Activated gamma-delta T cell (primary cell): ENCODE results near the gene ABHD12.

Source experiments
- DNase-seq: peaks from one replicate; lab custom pipeline; 2025; lab: John Stamatoyannopoulos, UW

Gene ABHD12

GRCh38 chr20:25306991-25307903, 83.4 kb downstream of the ABHD12 start:
- no peak for DNase-seq

- DNase-seq = no peak
Observed at GRCh38 chr20:25304025-25304549, 86.5 kb downstream of the ABHD12 start.

GRCh38 chr20:25303292-25304024, 87.2 kb downstream of the ABHD12 start:
- no peak for DNase-seq

DNA sequence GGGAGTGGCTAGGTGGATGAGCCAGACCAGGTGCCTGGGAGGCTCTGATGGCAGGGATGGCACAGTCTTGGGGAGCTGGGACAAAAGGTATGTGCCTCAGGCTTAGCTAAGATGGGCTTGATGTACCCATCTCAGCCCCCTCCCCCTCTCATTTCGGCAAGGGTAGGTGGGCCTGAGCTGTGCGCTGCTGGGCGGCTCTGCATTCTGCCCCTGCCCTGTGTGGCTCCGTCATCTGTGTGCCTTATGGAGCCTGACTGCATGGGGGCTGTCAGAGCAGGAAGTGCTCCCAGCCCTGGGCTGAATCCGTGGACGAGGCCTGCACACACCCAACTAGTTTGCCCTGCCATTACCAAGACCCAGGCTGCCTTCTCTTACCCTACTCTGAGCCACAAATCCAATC, 88.0 kb downstream of the ABHD12 start:
- no peak for DNase-seq

DNA sequence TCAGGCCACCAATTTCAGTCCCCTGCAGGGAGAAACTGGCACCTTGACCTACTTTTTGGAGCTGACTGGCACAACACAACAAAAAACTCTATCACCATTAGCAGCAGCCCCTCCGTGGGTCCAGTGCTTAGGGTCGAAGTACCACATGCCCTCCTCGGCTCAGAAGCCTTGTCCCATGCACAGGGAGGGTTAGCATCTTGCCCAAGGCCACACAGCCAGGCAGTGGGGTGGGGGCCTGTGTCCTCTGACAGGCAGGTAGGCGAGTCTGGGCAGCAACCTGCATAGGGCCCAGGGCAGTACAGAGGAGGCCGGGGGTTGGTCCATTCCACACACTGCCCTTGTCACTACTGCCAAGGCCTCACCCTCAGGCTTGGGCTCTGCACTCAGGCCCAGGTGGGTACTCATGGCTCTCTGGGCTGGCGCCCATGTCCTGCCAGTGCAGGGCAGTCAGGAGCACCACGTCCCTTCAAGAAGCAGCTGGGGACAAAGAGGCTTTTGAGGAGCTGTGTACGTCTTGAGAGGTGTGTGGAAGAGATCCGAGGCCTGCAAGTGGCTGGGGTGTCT, 89.2 kb downstream of the ABHD12 start:
- DNase-seq = no peak

DNA sequence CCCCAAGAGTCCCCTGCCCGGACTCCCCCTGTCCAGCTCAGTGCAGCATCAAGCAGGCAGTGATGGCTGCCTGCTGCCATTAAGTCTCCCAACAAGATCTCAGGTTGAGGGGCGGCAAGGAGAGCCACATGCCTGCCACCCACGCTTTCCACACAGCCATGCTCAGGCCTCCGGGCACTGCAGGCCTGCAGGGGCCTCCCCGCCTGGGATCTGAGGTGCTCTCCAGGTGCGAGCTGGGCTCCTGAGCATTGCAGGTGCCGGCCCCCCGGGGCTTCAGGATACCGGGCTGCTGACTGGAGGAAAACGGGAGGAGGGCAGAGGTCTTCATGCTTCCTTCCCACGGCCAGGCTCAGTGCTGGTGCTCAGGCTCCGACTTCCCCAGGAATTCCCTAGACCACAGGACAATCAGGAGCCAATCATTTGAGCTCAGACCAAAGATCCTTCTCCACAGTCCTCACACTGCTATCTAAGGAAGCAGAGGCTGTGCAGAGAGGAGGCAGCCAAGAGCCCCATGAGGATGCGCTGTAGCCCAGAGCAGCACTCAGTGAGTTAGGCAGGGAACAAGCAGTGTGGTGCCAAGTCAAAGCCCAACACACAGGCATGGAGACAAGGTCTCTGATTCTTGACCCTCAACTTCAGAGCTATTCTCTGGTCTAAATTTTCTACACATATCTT, 90.0 kb downstream of the ABHD12 start:
- DNase-seq = no peak

- DNase-seq = no peak
Observed at GRCh38 chr20:25299806-25300205, 90.8 kb downstream of the ABHD12 start.

GRCh38 chr20:25297141-25297905, 93.3 kb downstream of the ABHD12 start:
- no peak for DNase-seq

GRCh38 chr20:25296094-25297093, 94.2 kb downstream of the ABHD12 start:
- DNase-seq = no peak

DNA sequence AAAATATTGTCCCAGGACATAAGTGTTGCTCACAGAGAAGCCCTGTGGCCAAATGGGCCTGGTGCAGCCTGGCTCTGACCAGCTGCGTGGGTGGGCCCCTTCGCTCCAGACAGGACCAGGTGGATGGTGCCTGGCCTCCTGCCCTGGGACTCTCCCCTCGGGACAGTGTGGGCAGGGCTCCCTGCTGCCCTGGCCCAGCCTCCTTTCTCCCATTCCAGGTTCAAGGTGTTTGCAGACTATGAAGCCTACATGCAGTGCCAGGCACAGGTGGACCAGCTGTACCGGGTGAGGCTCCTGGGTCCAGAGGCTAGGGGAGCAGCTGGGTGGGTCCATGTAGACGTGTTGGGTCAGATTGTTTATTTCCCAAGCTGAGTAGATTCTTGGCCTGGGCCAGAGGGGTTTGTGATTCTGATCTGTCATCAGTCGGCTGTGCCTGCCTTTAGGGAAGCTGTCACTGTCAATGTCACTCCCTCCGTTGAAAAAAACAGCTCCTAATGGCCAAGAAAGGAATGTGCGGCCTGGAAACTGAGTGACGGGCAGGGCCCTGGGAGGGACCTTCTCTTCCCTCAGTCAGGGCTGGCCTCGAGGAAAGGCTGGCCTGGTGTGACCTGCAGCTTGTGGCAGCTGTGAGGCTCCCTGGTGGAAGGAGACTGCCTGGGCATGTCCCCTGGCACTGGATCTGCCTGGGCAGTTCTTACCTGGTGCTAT, 95.1 kb downstream of the ABHD12 start:
- no peak for DNase-seq

DNA sequence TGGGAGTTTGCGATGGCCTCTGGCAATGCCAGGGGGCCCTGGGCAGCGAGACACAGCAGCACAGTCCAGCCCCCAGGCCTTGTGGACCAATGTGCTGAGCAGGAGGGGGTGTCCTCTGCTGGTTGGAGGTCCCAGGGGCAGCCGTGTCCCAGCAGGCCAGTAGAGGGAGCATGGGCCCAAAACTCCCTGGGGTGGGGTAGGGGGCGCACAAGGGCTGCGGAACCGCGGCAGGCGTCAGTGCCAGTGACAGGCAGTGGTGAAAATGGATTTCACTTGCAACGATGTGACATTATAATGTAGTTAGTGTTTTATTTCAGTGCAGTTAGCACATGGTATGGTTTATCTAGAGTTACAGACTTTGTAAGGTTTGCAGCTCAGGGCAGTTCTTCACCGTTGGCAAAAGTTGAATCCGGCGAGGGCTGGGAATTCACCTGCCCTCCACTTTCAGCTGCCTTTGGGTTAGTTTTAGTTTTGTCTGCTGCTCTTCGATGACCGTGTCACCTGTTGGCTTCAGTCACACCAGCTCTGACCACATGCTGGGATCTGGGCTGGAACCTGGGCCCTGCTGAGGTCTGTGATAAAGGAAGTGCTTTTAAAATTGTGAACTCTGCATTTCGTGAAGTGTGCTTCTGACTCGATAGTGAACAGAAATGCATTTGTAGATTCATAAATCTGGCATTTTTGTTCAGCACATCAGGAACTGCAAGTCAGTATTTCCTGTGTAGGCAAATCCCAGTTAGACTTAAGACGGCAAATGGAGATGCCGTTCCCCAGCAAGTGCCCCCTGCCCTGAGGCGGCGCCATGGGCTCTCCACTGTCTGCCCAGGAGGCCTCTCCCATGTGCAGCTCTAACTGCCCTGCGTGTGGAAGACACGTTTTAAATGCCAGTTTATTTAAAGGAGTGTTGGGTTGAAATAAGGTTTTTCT, 95.9 kb downstream of the ABHD12 start:
- DNase-seq = no peak

- DNase-seq = no peak
Observed at GRCh38 chr20:25293910-25294458, 96.7 kb downstream of the ABHD12 start.

- DNase-seq = no peak
Observed at GRCh38 chr20:25293507-25293906, 97.1 kb downstream of the ABHD12 start.

- no peak for DNase-seq
Observed at GRCh38 chr20:25292176-25292891, 98.3 kb downstream of the ABHD12 start.

DNA sequence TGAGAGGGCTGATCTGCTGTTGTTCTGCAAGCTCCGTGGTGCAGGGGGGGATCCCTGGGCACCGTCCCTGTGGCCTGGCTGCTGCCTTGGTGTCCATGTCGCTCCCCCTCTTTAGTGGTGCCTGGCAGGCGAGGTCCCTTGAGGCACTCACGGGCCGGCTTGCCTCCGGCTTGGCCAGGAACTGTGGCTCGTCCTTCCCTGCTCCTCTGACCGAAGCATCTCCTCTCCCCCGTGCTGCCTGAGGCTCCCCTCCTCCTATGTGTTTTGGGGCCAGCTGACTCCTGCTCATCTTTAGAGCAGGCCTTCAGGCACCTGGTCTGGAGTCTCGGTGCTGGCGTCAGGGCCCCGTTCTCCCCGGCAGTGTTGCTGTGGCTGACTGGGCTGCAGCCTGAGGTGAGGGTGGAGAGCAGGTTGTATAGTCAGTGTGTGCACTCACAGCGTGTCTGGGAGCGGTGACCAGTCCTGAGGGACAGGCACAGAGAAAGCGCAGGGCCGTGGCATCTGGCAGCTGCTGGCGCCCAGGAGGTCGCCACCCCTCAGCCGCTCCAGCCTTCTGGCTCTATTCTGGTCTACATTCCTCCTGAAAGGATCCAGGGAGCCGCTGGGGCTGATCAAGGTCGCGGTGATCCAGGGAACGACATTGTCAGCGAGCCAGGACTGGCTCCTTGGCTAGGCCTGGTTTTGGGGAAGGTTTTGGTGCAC, 99.1 kb downstream of the ABHD12 start:
- DNase-seq = no peak

DNA sequence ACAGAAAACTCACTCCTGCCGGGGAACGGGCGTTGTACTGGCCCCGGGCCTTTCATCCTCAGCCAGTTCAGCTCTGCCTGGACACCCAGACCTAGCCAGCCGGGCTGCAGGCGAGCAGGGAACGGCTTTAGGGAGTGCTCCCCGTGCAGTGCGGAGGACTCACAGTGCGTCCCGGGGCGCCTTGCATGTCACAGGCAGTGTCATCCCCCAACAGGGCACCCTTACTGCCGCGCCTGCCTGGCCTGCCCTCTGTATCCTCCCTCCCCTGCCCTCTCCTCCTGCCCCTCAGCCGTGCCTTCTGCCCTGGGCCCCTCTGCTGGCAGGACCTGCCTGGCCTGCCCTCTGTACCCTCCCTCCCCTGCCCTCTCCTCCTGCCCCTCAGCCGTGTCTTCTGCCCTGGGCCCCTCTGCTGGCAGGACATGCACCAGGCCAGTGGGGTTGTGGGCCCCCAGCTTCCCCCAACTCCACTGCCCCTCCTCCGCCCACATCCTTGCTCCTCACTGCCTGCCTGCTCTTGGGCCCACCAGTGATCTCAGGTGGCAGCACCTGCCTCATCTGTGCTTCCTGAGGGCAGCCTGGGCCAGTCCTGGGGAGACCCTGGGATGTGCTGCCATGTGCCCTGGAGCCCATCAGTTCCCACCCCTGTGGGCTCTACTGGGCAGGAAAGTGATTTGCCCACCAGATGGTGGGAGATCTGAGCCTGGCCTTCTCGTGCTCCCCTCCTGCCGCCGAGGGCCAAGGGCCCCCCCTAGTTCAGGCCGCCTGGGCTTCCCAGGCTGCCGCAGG, 99.8 kb downstream of the ABHD12 start:
- no peak for DNase-seq
